DOHH2 (cell line): Measurements from ENCODE around the gene ELOVL5.

Source experiments
- H3F3A ChIP-seq: fragments of 200-600 bp; sonication (generic), shearing (Covaris generic); 2 replicates; pipeline ENCODE4 v1.6.0; 2016; ENCODE audit warnings: antibody characterized with exemption, mild to moderate bottlenecking; ENCODE audit not compliant: control insufficient read depth, insufficient read depth
- H3K27ac ChIP-seq: fragments of 200-600 bp; sonication (generic); 2 replicates; pipeline ENCODE4 v1.5.1; 2014; ENCODE audit warnings: low read depth, mild to moderate bottlenecking, low read length, moderate library complexity
- H3K27me3 ChIP-seq: fragments of 200-600 bp; sonication (generic); 2 replicates; pipeline ENCODE4 v1.6.1; 2014; ENCODE audit warnings: mild to moderate bottlenecking, low read length, mixed read lengths; ENCODE audit not compliant: control insufficient read depth
- H3K36me3 ChIP-seq: fragments of 200-600 bp; sonication (generic); 2 replicates; pipeline ENCODE4 v1.6.1; 2014; ENCODE audit warnings: mild to moderate bottlenecking, low read length, moderate library complexity, mixed read lengths; ENCODE audit not compliant: control insufficient read depth
- H3K4me1 ChIP-seq: fragments of 200-600 bp; sonication (generic); 2 replicates; pipeline ENCODE4 v1.6.1; 2014; ENCODE audit warnings: mild to moderate bottlenecking, low read length, mixed read lengths; ENCODE audit not compliant: control insufficient read depth
- H3K4me2 ChIP-seq: fragments of 200-600 bp; sonication (generic); 2 replicates; pipeline ENCODE4 v1.6.0; 2014; ENCODE audit warnings: mild to moderate bottlenecking, low read length, moderate library complexity
- H3K4me3 ChIP-seq: fragments of 200-600 bp; sonication (generic); 2 replicates; pipeline ENCODE4 v1.5.1; 2014; ENCODE audit warnings: mild to moderate bottlenecking, low read length, mixed read lengths
- H3K79me2 ChIP-seq: fragments of 200-600 bp; sonication (generic); 2 replicates; pipeline ENCODE4 v1.6.1; 2014; ENCODE audit warnings: mild to moderate bottlenecking, low read length, mixed read lengths; ENCODE audit not compliant: control insufficient read depth
- H3K9me2 ChIP-seq: fragments of 200-600 bp; sonication (generic); replicated peaks from 2 replicates; pipeline ENCODE4 v1.6.1; 2014; ENCODE audit warnings: mild to moderate bottlenecking, low read length, mixed read lengths; ENCODE audit not compliant: control insufficient read depth
- H3K9me3 ChIP-seq: fragments of 200-600 bp; sonication (generic); 2 replicates; pipeline ENCODE4 v1.6.1; 2014; ENCODE audit warnings: antibody characterized with exemption, low read length, mixed read lengths; ENCODE audit not compliant: control insufficient read depth, insufficient read depth
- H4K20me1 ChIP-seq: fragments of 200-600 bp; sonication (generic); 2 replicates; pipeline ENCODE4 v1.6.0; 2014; ENCODE audit warnings: low read depth, mild to moderate bottlenecking, antibody characterized with exemption, low read length, moderate library complexity; ENCODE audit not compliant: control insufficient read depth, insufficient read depth
- EZH2phosphoT487 ChIP-seq: fragments of 200-600 bp; sonication (generic); IDR thresholded peaks from 2 replicates; pipeline ENCODE4 v1.6.1; 2017; ENCODE audit warnings: borderline replicate concordance, mild to moderate bottlenecking, antibody characterized with exemption, low read length, moderate library complexity, mixed read lengths
- TF ChIP-seq, protein P1 (sequence below): fragments of 200-600 bp; sonication (generic); IDR thresholded peaks from one replicate; pipeline ENCODE4 v1.5.1; 2014; ENCODE audit warnings: antibody characterized with exemption, mild to moderate bottlenecking, low read depth, low read length; ENCODE audit not compliant: poor library complexity, severe bottlenecking

ELOVL5 gene

DNA sequence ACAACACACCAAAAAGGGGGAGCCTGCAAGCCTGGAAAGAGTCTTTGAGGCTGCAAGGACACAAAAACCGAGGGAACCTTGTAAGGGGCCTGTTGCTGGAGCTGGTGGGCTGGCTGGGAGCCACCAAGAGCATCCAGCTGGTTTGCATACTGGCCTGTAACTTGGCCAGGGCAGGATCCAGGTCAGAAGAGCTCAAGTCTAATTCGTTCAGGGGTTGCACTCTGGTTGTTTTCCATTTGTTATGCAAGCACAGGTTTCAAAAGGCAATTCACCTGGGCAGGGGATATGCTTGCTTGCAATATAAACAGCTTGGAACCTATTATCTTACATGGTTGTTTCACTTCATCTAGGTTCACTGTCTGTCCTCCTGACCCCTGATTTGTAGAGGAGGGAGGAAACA, 101.8 kb downstream of the ELOVL5 start:
- no peak for TF ChIP-seq EZH2phosphoT487
- TF ChIP-seq, protein P1, sequence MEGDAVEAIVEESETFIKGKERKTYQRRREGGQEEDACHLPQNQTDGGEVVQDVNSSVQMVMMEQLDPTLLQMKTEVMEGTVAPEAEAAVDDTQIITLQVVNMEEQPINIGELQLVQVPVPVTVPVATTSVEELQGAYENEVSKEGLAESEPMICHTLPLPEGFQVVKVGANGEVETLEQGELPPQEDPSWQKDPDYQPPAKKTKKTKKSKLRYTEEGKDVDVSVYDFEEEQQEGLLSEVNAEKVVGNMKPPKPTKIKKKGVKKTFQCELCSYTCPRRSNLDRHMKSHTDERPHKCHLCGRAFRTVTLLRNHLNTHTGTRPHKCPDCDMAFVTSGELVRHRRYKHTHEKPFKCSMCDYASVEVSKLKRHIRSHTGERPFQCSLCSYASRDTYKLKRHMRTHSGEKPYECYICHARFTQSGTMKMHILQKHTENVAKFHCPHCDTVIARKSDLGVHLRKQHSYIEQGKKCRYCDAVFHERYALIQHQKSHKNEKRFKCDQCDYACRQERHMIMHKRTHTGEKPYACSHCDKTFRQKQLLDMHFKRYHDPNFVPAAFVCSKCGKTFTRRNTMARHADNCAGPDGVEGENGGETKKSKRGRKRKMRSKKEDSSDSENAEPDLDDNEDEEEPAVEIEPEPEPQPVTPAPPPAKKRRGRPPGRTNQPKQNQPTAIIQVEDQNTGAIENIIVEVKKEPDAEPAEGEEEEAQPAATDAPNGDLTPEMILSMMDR: no peak
- H3K4me3 ChIP-seq: no peak overlapping the region
- peaks cover 47% of the 10 kb centered on the region for H3K27me3 ChIP-seq
- H3K4me2 ChIP-seq: no peak overlapping the region
- no peaks in the 10 kb centered on the region for H3K36me3 ChIP-seq
- H3K9me3 ChIP-seq: no peaks in the 10 kb centered on the region
- H3K27ac ChIP-seq: no peak overlapping the region
- H4K20me1 ChIP-seq: 0 out of 2 replicates have a peak, but pooled peaks cover 8% of the 10 kb centered on the region
- no peaks in the 10 kb centered on the region for H3K9me2 ChIP-seq
- H3K79me2 ChIP-seq: no peaks in the 10 kb centered on the region
- peaks cover 3% of the 10 kb centered on the region for H3F3A ChIP-seq
- H3K4me1 ChIP-seq: peaks cover 20% of the 10 kb centered on the region

DNA sequence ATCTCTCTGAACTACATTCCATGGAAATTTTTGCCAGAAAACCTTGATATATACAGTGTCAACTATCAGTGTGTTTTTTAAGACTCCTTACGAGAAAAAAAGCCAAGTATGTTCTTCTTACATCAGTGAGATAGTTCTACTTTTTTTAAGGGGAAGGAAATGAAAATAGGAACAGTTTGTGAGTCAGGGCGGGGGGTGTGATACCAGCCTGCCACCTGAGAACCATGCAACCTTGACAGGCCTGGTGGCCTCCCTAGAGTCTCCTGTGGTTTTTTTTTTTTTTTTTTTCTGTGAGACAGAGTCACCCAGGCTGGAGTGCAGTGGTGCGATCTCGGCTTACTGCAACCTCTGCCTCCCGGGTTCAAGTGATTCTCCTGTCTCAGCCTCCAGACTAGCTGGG, 103.8 kb downstream of the ELOVL5 start:
- peak overlapping the region; percentile 35 for H3K4me3 ChIP-seq
- no peaks in the 10 kb centered on the region for H3K79me2 ChIP-seq
- peak overlapping the region; percentile 61 for H3K4me2 ChIP-seq
- H3K27ac ChIP-seq: peak overlapping the region; percentile 27; the same call in 1 of the 2 replicates
- TF ChIP-seq, protein P1: no peak
- TF ChIP-seq EZH2phosphoT487: no peak
- H3F3A ChIP-seq: peaks cover 3% of the 10 kb centered on the region
- peaks cover 48% of the 10 kb centered on the region for H3K27me3 ChIP-seq
- peaks cover 20% of the 10 kb centered on the region for H3K4me1 ChIP-seq
- no peaks in the 10 kb centered on the region for H3K36me3 ChIP-seq
- H3K9me3 ChIP-seq: no peaks in the 10 kb centered on the region
- H3K9me2 ChIP-seq: no peaks in the 10 kb centered on the region
- 0 out of 2 replicates have a peak, but pooled peaks cover 8% of the 10 kb centered on the region for H4K20me1 ChIP-seq

DNA sequence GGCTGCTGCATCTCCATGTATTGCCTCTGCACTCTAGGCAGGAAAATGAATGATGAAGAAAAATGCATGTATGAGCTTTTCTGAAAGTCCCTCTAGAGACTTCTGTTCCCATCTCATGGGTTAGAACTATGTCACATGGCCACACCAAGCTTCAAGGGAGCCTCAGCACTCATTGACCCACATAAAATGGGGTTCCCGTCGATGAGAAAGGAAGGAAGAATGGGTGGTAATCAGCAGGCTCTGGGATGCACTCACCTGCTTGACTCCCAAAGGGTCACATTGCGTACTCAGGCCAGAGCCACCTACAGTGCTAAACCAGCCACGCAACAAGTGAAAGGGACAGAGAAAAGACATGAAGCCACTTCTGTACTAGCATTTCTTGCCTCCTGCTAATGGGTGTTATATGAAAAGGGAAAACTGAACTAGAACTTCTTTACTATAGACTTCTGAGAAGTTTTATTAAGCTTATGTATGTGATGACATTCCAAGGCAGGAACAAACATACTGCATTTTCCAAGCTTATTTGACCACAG, 104.3 kb downstream of the ELOVL5 start:
- Histone ChIP-seq H3K27me3 (peaks cover 50% of the 10 kb centered on the region), H3F3A (peaks cover 3% of the 10 kb centered on the region), H4K20me1 (0 out of 2 replicates have a peak, but pooled peaks cover 8% of the 10 kb centered on the region), H3K4me2 (peak overlapping the region; percentile 61), H3K4me3 (peak overlapping the region; percentile 35), H3K27ac (peak overlapping the region; percentile 27; the same call in 1 of the 2 replicates), H3K9me2 (no peaks in the 10 kb centered on the region), H3K79me2 (no peaks in the 10 kb centered on the region), H3K9me3 (no peaks in the 10 kb centered on the region), H3K4me1 (peaks cover 20% of the 10 kb centered on the region), H3K36me3 (no peaks in the 10 kb centered on the region)
- TF ChIP-seq, protein P1: no peak
- TF ChIP-seq EZH2phosphoT487: no peak
